ENCODE results near the gene B4GALNT4.
"Not testable (repeated sequence)": the region's sequence is repeated elsewhere in the genome, so short reads cannot be mapped to it uniquely, and the experiment has no call there.

B4GALNT4 gene

GRCh38 chr11:335779-336658 lies 33.3 kb upstream of the B4GALNT4 start:
- DNase-seq (ENCODE audit: insufficient read length, low spot score), result no peak
- FAIRE-seq, result peak; percentile 55

DNA sequence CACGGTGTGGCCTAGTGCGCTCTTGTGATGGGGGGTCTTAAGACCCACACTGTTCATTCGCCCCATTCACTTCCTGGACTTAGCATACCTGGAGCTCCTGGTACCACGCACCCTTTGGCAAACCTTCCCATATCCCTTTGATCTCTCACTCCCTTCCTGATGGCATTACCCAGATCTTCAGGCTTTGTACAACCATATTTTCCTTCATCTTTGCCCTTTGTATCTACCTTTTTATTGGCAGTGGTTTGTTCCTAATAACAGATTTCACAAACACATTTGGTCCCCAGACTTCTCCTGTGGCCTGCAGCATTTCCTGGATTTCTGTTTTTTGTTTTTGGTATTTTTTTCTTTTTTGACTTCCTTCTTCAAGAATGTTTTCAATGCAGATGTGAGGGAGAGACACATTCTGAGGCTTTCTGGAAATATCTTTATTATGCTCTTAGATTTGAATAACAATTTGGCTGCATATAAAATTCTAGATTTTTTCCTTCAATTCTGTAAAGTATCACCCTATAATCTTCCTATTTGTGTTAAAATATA lies 32.6 kb upstream of the B4GALNT4 start:
- FAIRE-seq, result no peak
- DNase-seq (ENCODE audit: insufficient read length, low spot score), result no peak

- FAIRE-seq, result no peak
- DNase-seq (ENCODE audit: insufficient read length, low spot score), result no peak
These were observed 31.6 kb upstream of the B4GALNT4 start for GRCh38 chr11:337711-338110.

DNA sequence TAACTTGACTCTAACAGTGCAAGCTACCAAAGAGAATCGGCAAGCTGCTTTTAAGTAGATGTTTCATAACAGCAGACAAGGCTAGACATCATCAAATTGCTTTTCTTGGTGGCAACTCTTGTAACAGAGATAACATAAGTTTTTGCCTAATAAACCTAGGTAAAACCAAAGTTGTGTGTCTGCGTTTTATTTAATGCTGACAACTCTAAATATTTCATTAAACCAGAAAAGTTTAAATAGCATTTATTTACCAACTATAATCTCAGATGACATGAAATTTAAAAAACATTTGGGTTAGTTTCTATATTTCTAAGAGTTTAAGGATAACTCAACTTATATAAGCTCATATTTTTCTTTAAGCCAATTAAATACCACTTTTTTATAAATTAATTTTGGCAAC lies 29.3 kb upstream of the B4GALNT4 start:
- DNase-seq (ENCODE audit: insufficient read length, low spot score) (no peak), FAIRE-seq (no peak)

DNA sequence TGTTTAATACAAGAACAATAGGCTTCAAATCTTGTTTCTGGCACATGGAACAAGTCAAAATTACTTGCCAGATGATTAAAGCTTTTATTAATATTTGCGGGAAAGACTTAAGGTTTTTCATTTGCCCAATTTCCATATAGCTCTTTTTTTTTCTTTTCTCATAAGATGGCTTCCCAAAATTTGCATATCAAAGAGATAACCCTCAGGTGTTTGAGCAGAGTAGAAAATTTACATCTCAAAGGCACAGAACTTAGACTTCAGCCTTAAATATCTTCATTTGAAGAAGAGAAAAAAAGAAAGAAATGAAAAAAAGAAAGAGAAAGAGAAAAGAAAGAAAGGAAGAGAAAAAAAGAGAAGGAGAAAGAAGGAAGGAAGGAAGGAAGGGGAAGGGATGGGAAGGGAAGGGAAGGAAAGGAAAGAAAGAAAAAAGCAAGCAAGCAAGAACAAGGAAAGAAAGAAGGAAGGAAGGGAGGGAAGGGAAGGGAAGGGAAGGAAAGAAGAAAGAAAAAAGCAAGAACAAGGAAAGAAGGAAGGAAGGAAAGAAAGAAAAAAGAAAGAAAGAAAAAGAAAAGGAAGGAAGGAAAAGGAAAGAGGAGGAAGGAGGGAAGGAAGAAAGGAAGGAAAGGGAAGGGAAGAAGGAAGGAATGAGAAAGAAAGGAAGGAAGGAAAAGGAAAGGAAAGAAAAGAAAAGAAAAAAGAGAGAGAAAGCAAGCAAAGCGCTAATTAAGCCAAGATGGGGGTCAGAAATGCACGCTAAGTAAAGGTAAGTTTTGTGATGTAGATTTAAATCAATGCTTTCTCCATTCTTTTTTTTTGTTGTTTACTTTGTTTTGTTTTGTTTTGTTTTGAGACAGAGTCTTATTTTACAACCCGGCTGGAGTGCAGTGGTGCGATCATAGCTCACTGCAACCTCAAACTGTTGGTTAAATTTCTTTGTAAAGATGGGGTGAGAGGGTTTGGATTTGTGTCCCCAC lies 28.5 kb upstream of the B4GALNT4 start:
- FAIRE-seq, result no peak
- DNase-seq (ENCODE audit: insufficient read length, low spot score), result no peak

GRCh38 chr11:342328-342727 lies 27.0 kb upstream of the B4GALNT4 start:
- DNase-seq (ENCODE audit: insufficient read length, low spot score) (no peak), FAIRE-seq (no peak)

- FAIRE-seq (no peak), DNase-seq (ENCODE audit: insufficient read length, low spot score) (no peak)
These were observed 24.3 kb upstream of the B4GALNT4 start for GRCh38 chr11:344836-345578.

- FAIRE-seq (no peak), DNase-seq (ENCODE audit: insufficient read length, low spot score) (no peak)
These were observed 22.8 kb upstream of the B4GALNT4 start for GRCh38 chr11:346529-346928.

DNA sequence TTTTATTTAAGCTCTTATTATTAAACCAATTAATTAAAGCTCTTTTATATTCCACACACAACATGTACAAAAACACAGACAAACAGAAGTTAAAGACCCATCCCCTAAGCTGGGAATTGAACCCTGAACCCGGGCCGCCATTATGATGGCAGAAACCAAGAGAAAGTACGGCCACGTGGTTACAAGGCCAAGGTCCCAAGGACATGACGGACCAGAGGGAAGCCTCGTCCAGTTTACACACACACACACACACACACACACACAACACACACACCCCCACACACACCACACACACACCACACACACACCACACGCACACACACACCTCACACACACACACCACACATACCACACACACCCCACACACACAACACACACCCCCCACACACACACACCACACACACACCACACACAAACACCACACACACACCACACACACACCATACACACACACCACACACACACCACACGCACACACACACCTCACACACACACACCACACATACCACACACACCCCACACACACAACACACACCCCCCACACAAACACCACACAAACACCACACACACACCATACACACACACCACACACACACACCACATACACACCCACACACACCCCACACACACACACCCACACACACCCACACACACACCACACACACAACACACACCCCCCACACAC lies 19.9 kb upstream of the B4GALNT4 start:
- FAIRE-seq, result peak; percentile 99
- DNase-seq (ENCODE audit: insufficient read length, low spot score), result not testable (repeated sequence)

GRCh38 chr11:350033-350722 lies 19.1 kb upstream of the B4GALNT4 start:
- not testable (repeated sequence) for FAIRE-seq; DNase-seq (ENCODE audit: insufficient read length, low spot score)

- no peak for FAIRE-seq
These were observed 18.5 kb upstream of the B4GALNT4 start for GRCh38 chr11:350723-351255.

GRCh38 chr11:351411-351810 lies 17.9 kb upstream of the B4GALNT4 start:
- FAIRE-seq (no peak), DNase-seq (ENCODE audit: insufficient read length, low spot score) (no peak)

More at GRCh38 chr11:350723-351255, 18.5 kb upstream of the B4GALNT4 start:
- DNase-seq (ENCODE audit: insufficient read length, low spot score), result no peak

DNA sequence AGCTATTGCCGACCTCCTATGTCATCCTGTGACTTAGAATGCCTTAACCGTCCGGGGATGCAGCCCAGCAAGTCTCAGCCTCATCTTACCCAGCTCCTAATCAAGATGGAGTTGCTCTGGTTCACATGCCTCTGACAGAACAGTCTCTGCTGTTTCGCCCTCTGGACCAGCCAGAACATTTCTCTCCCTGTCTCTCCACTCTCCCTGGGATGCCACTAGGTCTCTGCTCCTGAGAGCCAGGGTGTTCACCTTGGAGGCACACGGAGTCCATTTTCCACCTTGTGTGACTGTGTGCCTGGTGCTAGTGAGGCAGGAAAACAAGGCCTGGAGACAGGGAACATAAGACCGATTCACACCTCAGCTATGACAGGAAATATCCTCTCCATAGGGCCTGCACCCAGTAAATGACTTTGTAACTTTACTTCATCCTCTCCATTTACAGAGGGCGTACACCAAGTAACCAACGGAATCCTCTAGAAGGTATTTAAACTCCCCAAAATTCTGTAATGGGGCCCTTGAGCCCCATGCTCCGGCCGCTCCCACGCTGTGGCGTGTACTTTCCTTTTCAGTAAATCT lies 16.8 kb upstream of the B4GALNT4 start:
- no peak for DNase-seq (ENCODE audit: insufficient read length, low spot score)
- FAIRE-seq, result no peak

DNA sequence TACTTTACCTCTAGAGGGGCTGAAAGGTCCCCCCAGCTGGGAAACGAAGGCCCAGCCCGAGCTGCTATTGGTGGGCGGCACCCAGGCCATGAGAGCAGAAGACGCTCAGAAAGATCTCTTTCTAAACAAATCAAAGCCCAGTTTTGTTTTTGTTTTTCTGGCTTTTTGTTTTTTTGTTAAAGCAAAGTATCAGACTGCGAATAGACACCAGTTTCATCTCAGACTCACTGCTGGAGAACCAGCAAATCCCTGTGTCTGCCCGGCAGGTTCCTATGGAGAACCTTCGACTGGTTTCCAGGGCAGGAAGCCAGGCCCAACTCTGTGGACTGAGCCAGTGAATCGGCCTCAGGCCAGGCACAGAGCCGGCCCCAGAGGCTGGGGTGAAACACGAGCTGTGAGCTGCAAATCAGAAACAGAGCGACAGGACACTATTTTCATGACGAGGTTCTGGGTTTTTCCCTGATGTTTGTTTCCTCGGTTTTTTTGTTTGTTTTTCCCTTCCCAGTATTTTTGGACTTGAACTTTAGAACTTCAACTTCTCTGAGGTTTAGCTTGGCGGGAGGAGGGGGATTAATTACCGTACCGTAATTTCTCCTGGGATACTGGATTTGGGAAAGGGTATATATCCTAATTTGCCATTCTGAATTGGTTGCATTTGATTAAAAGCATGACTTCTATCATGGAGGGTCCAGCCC lies 16.0 kb upstream of the B4GALNT4 start:
- FAIRE-seq, result no peak

GRCh38 chr11:355581-356458 lies 13.5 kb upstream of the B4GALNT4 start:
- DNase-seq (ENCODE audit: insufficient read length, low spot score) (peak; percentile 87), FAIRE-seq (no peak)

More for the DNA sequence above, 16.0 kb upstream of the B4GALNT4 start:
- no peak for DNase-seq (ENCODE audit: insufficient read length, low spot score)

DNA sequence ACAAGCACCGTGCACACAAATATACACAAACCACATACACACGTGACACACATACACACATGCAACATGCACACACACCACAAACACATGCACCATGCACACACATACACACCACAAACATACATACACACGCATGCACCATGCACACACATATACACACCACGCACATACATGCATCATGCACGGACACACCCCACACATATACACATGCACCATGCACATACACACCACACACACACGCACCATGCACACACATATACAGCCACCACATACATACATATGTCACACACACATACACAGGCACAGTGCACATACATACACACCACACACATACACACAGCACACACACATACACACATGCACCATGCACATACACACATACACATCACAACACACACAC lies 12.7 kb upstream of the B4GALNT4 start:
- FAIRE-seq (no peak), DNase-seq (ENCODE audit: insufficient read length, low spot score) (no peak)

DNA sequence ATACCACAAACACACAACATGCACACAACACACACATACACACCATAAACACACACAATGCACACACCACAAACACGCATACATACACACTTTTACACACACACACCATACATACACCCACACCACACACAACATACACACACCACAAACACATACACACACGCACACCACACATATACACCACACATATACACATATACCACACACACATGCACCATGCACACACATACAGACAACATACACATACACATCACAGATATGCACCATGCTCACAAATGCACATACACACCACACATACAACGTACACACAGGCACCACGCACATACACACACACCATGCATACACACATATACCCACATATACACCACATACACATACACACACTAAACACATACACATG lies 11.7 kb upstream of the B4GALNT4 start:
- FAIRE-seq, result no peak
- no peak for DNase-seq (ENCODE audit: insufficient read length, low spot score)

All from HTR-8/SVneo (cell line).